Skeletal muscle tissue (tissue), 4 donors: Measurements from ENCODE around the gene SLC24A3. TPM values are rescaled to one million over a fixed set of nuclear protein-coding genes. Genes with fewer than 3 reads are reported as not detected.

Experiments used
- H3K27ac ChIP-seq: one replicate; pipeline ENCODE4 v1.7.0; 2013; ENCODE audit warnings: mild to moderate bottlenecking, low read depth, low read length, inconsistent platforms
- H3K27me3 ChIP-seq, 3 donors: one replicate each; pipeline ENCODE4 v1.7.0; 2013; ENCODE audit warnings: low read length in 3 of 3; ENCODE audit not compliant: control insufficient read depth in 3 of 3, insufficient read depth in 3 of 3
- H3K36me3 ChIP-seq, 3 donors: one replicate each; pipeline ENCODE4 v1.7.0; 2013; ENCODE audit warnings: low read length in 3 of 3; ENCODE audit not compliant: control insufficient read depth in 3 of 3, insufficient read depth in 3 of 3
- H3K4me1 ChIP-seq, 3 donors: one replicate each; pipeline ENCODE4 v1.7.0; 2013; ENCODE audit warnings: low read length in 3 of 3, mild to moderate bottlenecking in 3 of 3; ENCODE audit not compliant: control insufficient read depth in 3 of 3, insufficient read depth in 3 of 3
- H3K4me3 ChIP-seq, 3 donors: one replicate each; pipeline ENCODE4 v1.7.0; 2013; ENCODE audit warnings: low read length in 3 of 3
- H3K9ac ChIP-seq, 3 donors: one replicate each; pipeline ENCODE4 v1.7.0; 2013; ENCODE audit warnings: low read length in 3 of 3, mild to moderate bottlenecking in 3 of 3, moderate library complexity in 2 of 3, low read depth in 1 of 3
- H3K9me3 ChIP-seq, 3 donors: one replicate each; pipeline ENCODE4 v1.7.0; 2013; ENCODE audit warnings: low read length in 3 of 3; ENCODE audit not compliant: control insufficient read depth in 3 of 3
- total RNA-seq: library from RNA; depleted of rRNA; stranded (reverse); fragments of >200 nt; gene quantifications from one replicate; pipeline ENCODE4 v1.2.3, GENCODE V29; 2014
- donor health status: Osteomylitis.

The SLC24A3 gene
- total RNA-seq, 1 donor from 2014 or later, result 15.7 TPM

- H3K4me3 ChIP-seq, result no peak overlapping the region
- no peak overlapping the region for H3K27ac ChIP-seq
- peaks cover 15 to 23% (median 18%) of the 10 kb centered on the region in 3 donors for H3K4me1 ChIP-seq
- H3K27me3 ChIP-seq, result no peaks in the 10 kb centered on the region
- H3K36me3 ChIP-seq, result no peaks in the 10 kb centered on the region
- H3K9me3 ChIP-seq, result no peaks in the 10 kb centered on the region
- H3K9ac ChIP-seq, result no peak overlapping the region
These were observed 213.9 kb downstream of the SLC24A3 start for GRCh38 chr20:19426356-19426755.

GRCh38 chr20:19427480-19427879, 215.0 kb downstream of the SLC24A3 start:
- H3K9ac ChIP-seq, result peak overlapping the region in 2 of 3 donors; percentile 28 to 73

GRCh38 chr20:19427913-19428312, 215.5 kb downstream of the SLC24A3 start:
- Histone ChIP-seq H3K4me3 (peak overlapping the region in 1 of 3 donors; percentile 45), H3K27ac (no peak overlapping the region), H3K27me3 (no peaks in the 10 kb centered on the region), H3K9me3 (no peaks in the 10 kb centered on the region), H3K9ac (peak overlapping the region in 1 of 3 donors; percentile 73), H3K36me3 (no peaks in the 10 kb centered on the region), H3K4me1 (peaks cover 21 to 28% (median 22%) of the 10 kb centered on the region in 3 donors)

More at GRCh38 chr20:19427480-19427879, 215.0 kb downstream of the SLC24A3 start:
- no peaks in the 10 kb centered on the region for H3K9me3 ChIP-seq
- peak overlapping the region in 2 of 3 donors; percentile 42 to 45 for H3K4me3 ChIP-seq
- H3K27ac ChIP-seq, result no peak overlapping the region
- H3K27me3 ChIP-seq, result no peaks in the 10 kb centered on the region
- no peaks in the 10 kb centered on the region for H3K36me3 ChIP-seq
- peaks cover 18 to 24% (median 20%) of the 10 kb centered on the region in 3 donors for H3K4me1 ChIP-seq

- no peak overlapping the region for H3K27ac ChIP-seq
- H3K36me3 ChIP-seq, result no peaks in the 10 kb centered on the region
- H3K4me3 ChIP-seq, result no peak overlapping the region
- no peaks in the 10 kb centered on the region for H3K27me3 ChIP-seq
- H3K4me1 ChIP-seq, result peaks cover 21 to 28% (median 22%) of the 10 kb centered on the region in 3 donors
- H3K9ac ChIP-seq, result no peak overlapping the region
- no peaks in the 10 kb centered on the region for H3K9me3 ChIP-seq
These were observed 215.9 kb downstream of the SLC24A3 start for GRCh38 chr20:19428324-19428723.

- no peaks in the 10 kb centered on the region for H3K9me3 ChIP-seq
- peaks cover 20 to 35% (median 23%) of the 10 kb centered on the region in 3 donors for H3K4me1 ChIP-seq
- no peaks in the 10 kb centered on the region for H3K36me3 ChIP-seq
- H3K27ac ChIP-seq, result no peak overlapping the region
- no peak overlapping the region for H3K4me3 ChIP-seq
- no peaks in the 10 kb centered on the region for H3K27me3 ChIP-seq
- H3K9ac ChIP-seq, result no peak overlapping the region
These were observed 217.1 kb downstream of the SLC24A3 start for GRCh38 chr20:19429538-19429937.

- Histone ChIP-seq H3K27ac (no peak overlapping the region), H3K9ac (no peak overlapping the region), H3K4me1 (peaks cover 32 to 47% (median 34%) of the 10 kb centered on the region in 3 donors), H3K36me3 (no peaks in the 10 kb centered on the region), H3K9me3 (no peaks in the 10 kb centered on the region), H3K4me3 (no peak overlapping the region), H3K27me3 (no peaks in the 10 kb centered on the region)
These were observed 218.3 kb downstream of the SLC24A3 start for GRCh38 chr20:19430641-19431315.

- H3K27me3 ChIP-seq, result no peaks in the 10 kb centered on the region
- H3K36me3 ChIP-seq, result no peaks in the 10 kb centered on the region
- no peak overlapping the region for H3K4me3 ChIP-seq
- no peaks in the 10 kb centered on the region for H3K9me3 ChIP-seq
- H3K9ac ChIP-seq, result no peak overlapping the region
- peaks cover 34 to 51% (median 37%) of the 10 kb centered on the region in 3 donors for H3K4me1 ChIP-seq
- no peak overlapping the region for H3K27ac ChIP-seq
These were observed 218.9 kb downstream of the SLC24A3 start for GRCh38 chr20:19431316-19431700.

- Histone ChIP-seq H3K9me3 (no peaks in the 10 kb centered on the region), H3K4me1 (peaks cover 30 to 49% (median 40%) of the 10 kb centered on the region in 3 donors), H3K27me3 (no peaks in the 10 kb centered on the region), H3K36me3 (no peaks in the 10 kb centered on the region), H3K4me3 (no peak overlapping the region), H3K27ac (no peak overlapping the region), H3K9ac (no peak overlapping the region)
These were observed 219.5 kb downstream of the SLC24A3 start for GRCh38 chr20:19431906-19432305.

- peaks cover 19 to 36% (median 25%) of the 10 kb centered on the region in 3 donors for H3K4me1 ChIP-seq
- no peaks in the 10 kb centered on the region for H3K36me3 ChIP-seq
- H3K9ac ChIP-seq, result no peak overlapping the region
- no peak overlapping the region for H3K4me3 ChIP-seq
- peak overlapping the region; percentile 0 for H3K27ac ChIP-seq
- no peaks in the 10 kb centered on the region for H3K9me3 ChIP-seq
- H3K27me3 ChIP-seq, result no peaks in the 10 kb centered on the region
These were observed 221.2 kb downstream of the SLC24A3 start for GRCh38 chr20:19433371-19434350.

- Histone ChIP-seq H3K27ac (peak overlapping the region; percentile 61), H3K27me3 (no peaks in the 10 kb centered on the region), H3K4me1 (peaks cover 19 to 39% (median 25%) of the 10 kb centered on the region in 3 donors), H3K36me3 (no peaks in the 10 kb centered on the region), H3K9me3 (no peaks in the 10 kb centered on the region), H3K9ac (no peak overlapping the region), H3K4me3 (no peak overlapping the region)
These were observed 222.9 kb downstream of the SLC24A3 start for GRCh38 chr20:19435316-19435715.
